PC-9 (cell line): ENCODE measurements around the gene RLN3.

ENCODE experiments used
- EZH2 ChIP-seq: fragments of 200-600 bp; sonication (generic); IDR thresholded peaks from 2 replicates; pipeline ENCODE4 v1.8.0; 2017; ENCODE audit warnings: antibody characterized with exemption, low read depth
- TF ChIP-seq, protein P1 (sequence below): fragments of 200-600 bp; sonication (generic); conservative IDR thresholded peaks from 2 replicates; pipeline ENCODE4 v1.6.1; 2017; ENCODE audit warnings: mixed run types, antibody characterized with exemption, mild to moderate bottlenecking, moderate library complexity

DNA sequence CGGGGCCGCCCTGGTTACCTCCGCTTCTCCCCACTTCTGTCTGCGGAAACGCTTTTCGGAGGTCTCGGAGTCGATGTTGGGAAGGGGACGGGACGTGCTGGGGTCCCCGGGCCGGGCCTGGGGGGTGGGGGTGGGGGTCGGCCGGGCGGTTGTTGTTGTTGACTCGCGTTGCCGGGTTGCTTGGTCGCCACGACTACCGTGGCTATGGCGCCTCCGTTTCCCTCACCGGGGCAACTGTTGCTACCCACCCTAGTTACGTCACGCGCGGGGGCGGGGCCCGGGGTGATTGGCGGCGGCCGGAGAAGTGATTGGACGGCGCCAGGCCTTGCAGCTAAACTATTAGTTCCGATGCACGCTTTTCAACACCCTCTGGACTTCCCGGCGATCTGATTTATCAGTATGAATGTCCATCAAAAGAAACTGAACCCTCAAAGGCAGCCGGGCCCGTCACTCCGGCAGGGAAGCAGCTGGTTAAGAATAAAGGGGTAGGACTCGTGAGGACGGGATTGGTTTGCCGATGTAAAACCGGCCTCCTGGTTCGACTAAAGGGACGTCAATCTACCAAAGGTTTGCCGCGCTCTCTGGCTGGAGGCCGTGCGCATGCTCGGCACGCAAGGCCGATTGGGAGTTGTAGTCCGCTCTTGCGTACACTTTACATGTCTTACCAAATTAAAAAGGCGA lies 21.7 kb upstream of the RLN3 start, which contains the start of gene RFX1:
- TF ChIP-seq, protein P1, sequence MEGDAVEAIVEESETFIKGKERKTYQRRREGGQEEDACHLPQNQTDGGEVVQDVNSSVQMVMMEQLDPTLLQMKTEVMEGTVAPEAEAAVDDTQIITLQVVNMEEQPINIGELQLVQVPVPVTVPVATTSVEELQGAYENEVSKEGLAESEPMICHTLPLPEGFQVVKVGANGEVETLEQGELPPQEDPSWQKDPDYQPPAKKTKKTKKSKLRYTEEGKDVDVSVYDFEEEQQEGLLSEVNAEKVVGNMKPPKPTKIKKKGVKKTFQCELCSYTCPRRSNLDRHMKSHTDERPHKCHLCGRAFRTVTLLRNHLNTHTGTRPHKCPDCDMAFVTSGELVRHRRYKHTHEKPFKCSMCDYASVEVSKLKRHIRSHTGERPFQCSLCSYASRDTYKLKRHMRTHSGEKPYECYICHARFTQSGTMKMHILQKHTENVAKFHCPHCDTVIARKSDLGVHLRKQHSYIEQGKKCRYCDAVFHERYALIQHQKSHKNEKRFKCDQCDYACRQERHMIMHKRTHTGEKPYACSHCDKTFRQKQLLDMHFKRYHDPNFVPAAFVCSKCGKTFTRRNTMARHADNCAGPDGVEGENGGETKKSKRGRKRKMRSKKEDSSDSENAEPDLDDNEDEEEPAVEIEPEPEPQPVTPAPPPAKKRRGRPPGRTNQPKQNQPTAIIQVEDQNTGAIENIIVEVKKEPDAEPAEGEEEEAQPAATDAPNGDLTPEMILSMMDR, result no peak
- TF ChIP-seq EZH2, result no peak
